ENCODE results near the gene NUAK2. TPM values are rescaled to one million over a fixed set of nuclear protein-coding genes. Genes with fewer than 3 reads are reported as not detected.

Gene NUAK2
- total and polyA plus RNA-seq, 2 donors (not counting 3 experiments of a cell fraction or from before 2014, with no cell fraction given) = 1.8 to 2.5 TPM

- H3K9ac ChIP-seq (replicated peaks; ENCODE audit: extremely low read depth, insufficient read depth, low read length) = no peak overlapping the region
- no peaks in the 10 kb centered on the region for H4K20me1 ChIP-seq (replicated peaks; ENCODE audit: control insufficient read depth, extremely low read depth, insufficient read depth, low read length)
- FAIRE-seq (no peak), DNase-seq (ENCODE audit: low read depth, low spot score) (no peak)
- no peak overlapping the region for H3K4me2 ChIP-seq (ENCODE audit: insufficient read depth, low read length)
- dilution Hi-C loops (cut with MboI; ENCODE audit: extremely low pct_ligation_motif_present, low sequenced_read_pairs) (no loop called here), intact Hi-C loops (cut with micrococcal nuclease) (no loop called here)
- H3K9me1 ChIP-seq (replicated peaks; ENCODE audit: control insufficient read depth, extremely low read depth, insufficient read depth, low read length) = no peaks in the 10 kb centered on the region
- no peak overlapping the region for H3K27ac ChIP-seq (ENCODE audit: insufficient read depth, low read depth, low read length)
- CTCF ChIA-PET = interaction anchor here (0.9 to 1.4 kb wide), 3 partner anchors 10 to 34 kb away, joined by 3 to 5 read pairs (median 4); no protein-coding TSS in a partner anchor
- H2AFZ ChIP-seq (ENCODE audit: low read depth, low read length) = no peak overlapping the region
- H3K9me3 ChIP-seq (replicated peaks; ENCODE audit: control insufficient read depth, insufficient read depth, low read length) = no peaks in the 10 kb centered on the region
- H3K4me3 ChIP-seq (replicated peaks in 1 of 3; ENCODE audit: insufficient read depth in 1 of 3, low read depth in 1 of 3, low read length in 3 of 3) = no peak overlapping the region
- H3K79me2 ChIP-seq (ENCODE audit: control insufficient read depth, insufficient read depth, low read length) = no peaks in the 10 kb centered on the region
- H3K4me1 ChIP-seq (ENCODE audit: control insufficient read depth, extremely low read depth, insufficient read depth, low read length) = peaks cover 8% of the 10 kb centered on the region
- BruUV-seq (replicated peaks) = no TSS peak
- POLR2A ChIA-PET = no interaction called here
- TF ChIP-seq GATA2 (IDR thresholded peaks at IDR 0.05; ENCODE audit: insufficient read depth, insufficient read length, low read depth, low read length) = no peak
- no peaks in the 10 kb centered on the region for H3K27me3 ChIP-seq (ENCODE audit: control insufficient read depth in 2 of 2, insufficient read depth in 2 of 2, low read length in 2 of 2)
- H3K36me3 ChIP-seq (ENCODE audit: control insufficient read depth in 2 of 2, extremely low read depth in 1 of 2, insufficient read depth in 2 of 2, low read length in 2 of 2) = peaks cover 0 to 21% of the 10 kb centered on the region in 2 experiments
Measured at GRCh38 chr1:205306929-205307566, 14.5 kb downstream of the NUAK2 start.

GRCh38 chr1:205304695-205305070, 16.9 kb downstream of the NUAK2 start:
- POLR2A ChIA-PET = no interaction called here
- CTCF ChIA-PET = interaction anchor here (0.7 to 1.9 kb wide), 5 partner anchors 10 to 31 kb away, joined by 3 to 9 read pairs (median 4); no protein-coding TSS in a partner anchor
- H3K4me1 ChIP-seq (ENCODE audit: control insufficient read depth, extremely low read depth, insufficient read depth, low read length) = peaks cover 8% of the 10 kb centered on the region
- BruUV-seq (replicated peaks) = no TSS peak
- H3K79me2 ChIP-seq (ENCODE audit: control insufficient read depth, insufficient read depth, low read length) = no peaks in the 10 kb centered on the region
- peaks cover 0 to 13% of the 10 kb centered on the region in 2 experiments for H3K36me3 ChIP-seq (ENCODE audit: control insufficient read depth in 2 of 2, extremely low read depth in 1 of 2, insufficient read depth in 2 of 2, low read length in 2 of 2)
- no peaks in the 10 kb centered on the region for H3K9me3 ChIP-seq (replicated peaks; ENCODE audit: control insufficient read depth, insufficient read depth, low read length)
- no peak overlapping the region for H3K4me3 ChIP-seq (replicated peaks in 1 of 3; ENCODE audit: insufficient read depth in 1 of 3, low read depth in 1 of 3, low read length in 3 of 3)
- H3K27ac ChIP-seq (ENCODE audit: insufficient read depth, low read depth, low read length) = peak overlapping the region; percentile 35
- dilution Hi-C loops (cut with MboI; ENCODE audit: extremely low pct_ligation_motif_present, low sequenced_read_pairs) (no loop called here), intact Hi-C loops (cut with micrococcal nuclease) (no loop called here)
- H4K20me1 ChIP-seq (replicated peaks; ENCODE audit: control insufficient read depth, extremely low read depth, insufficient read depth, low read length) = no peaks in the 10 kb centered on the region
- peak; percentile 63 for FAIRE-seq
- H3K9me1 ChIP-seq (replicated peaks; ENCODE audit: control insufficient read depth, extremely low read depth, insufficient read depth, low read length) = no peaks in the 10 kb centered on the region
- DNase-seq (ENCODE audit: low read depth, low spot score) = no peak
- H3K4me2 ChIP-seq (ENCODE audit: insufficient read depth, low read length) = no peak overlapping the region
- H3K27me3 ChIP-seq (ENCODE audit: control insufficient read depth in 2 of 2, insufficient read depth in 2 of 2, low read length in 2 of 2) = no peaks in the 10 kb centered on the region
- H2AFZ ChIP-seq (ENCODE audit: low read depth, low read length) = no peak overlapping the region
- TF ChIP-seq JUN (IDR thresholded peaks at IDR 0.05; ENCODE audit: borderline replicate concordance, insufficient read depth, insufficient read length, low read depth) = peak; percentile 10
- TF ChIP-seq FOS (IDR thresholded peaks at IDR 0.05; ENCODE audit: borderline replicate concordance, insufficient read depth, low read length) = peak; percentile 57
- no peak for TF ChIP-seq POLR2AphosphoS5 (IDR thresholded peaks at IDR 0.05; ENCODE audit: insufficient read depth, low read depth, low read length)
- TF ChIP-seq CTCF (IDR thresholded peaks at IDR 0.05; ENCODE audit: extremely low read depth in 1 of 2, insufficient read depth in 1 of 2, low read depth in 1 of 2, low read length in 2 of 2) = no peak
- no peak for TF ChIP-seq POLR2A (IDR thresholded peaks at IDR 0.05; ENCODE audit: low read depth, low read length)
- TF ChIP-seq GATA2 (IDR thresholded peaks at IDR 0.05; ENCODE audit: insufficient read depth, insufficient read length, low read depth, low read length) = no peak
- TF ChIP-seq MYC (IDR thresholded peaks at IDR 0.05; ENCODE audit: low read depth, low read length) = no peak
- no peak for TF ChIP-seq EZH2 (IDR thresholded peaks at IDR 0.05; ENCODE audit: borderline replicate concordance, low read depth, low read length, severe bottlenecking)
- no peak for TF ChIP-seq MAX (IDR thresholded peaks at IDR 0.05; ENCODE audit: insufficient read depth, insufficient read length)
- H3K9ac ChIP-seq (replicated peaks; ENCODE audit: extremely low read depth, insufficient read depth, low read length) = no peak overlapping the region
